HepG2 (cell line): ENCODE results near the gene MFSD2B. TPM values are rescaled to one million over a fixed set of nuclear protein-coding genes. Genes with fewer than 3 reads are reported as not detected.

Experiments
- ARID5B ChIP-seq: IDR thresholded peaks from 2 replicates; pipeline ENCODE4 v1.4.0; 2020; ENCODE audit warnings: mild to moderate bottlenecking, missing genetic modification reagents
- EP300 ChIP-seq, 3 experiments: sonication (generic) in 1 of 3; formaldehyde crosslinking in 1 of 3; IDR thresholded peaks; 2 replicates each; pipeline versions ENCODE4 v1.5.1 to v1.6.1; 2011 to 2020; ENCODE audit warnings: low read depth in 2 of 3, low read length in 2 of 3, borderline replicate concordance in 1 of 3, improper control_type of control experiment in 1 of 3, mild to moderate bottlenecking in 1 of 3, missing genetic modification reagents in 1 of 3, moderate library complexity in 1 of 3
- HNRNPL ChIP-seq: fragments of 200-400 bp; formaldehyde crosslinking; IDR thresholded peaks from 2 replicates; pipeline ENCODE4 v1.6.1; 2017; ENCODE audit warnings: mild to moderate bottlenecking, low read depth, low read length
- NR2F6 ChIP-seq, 2 experiments: IDR thresholded peaks; 2 replicates each; pipeline ENCODE4 v1.6.1; 2016; ENCODE audit warnings: antibody characterized with exemption in 1 of 2, mild to moderate bottlenecking in 1 of 2
- PHF8 ChIP-seq: sonication (generic); formaldehyde crosslinking; IDR thresholded peaks from 2 replicates; pipeline ENCODE4 v1.5.0; 2020; ENCODE audit warnings: missing genetic modification reagents
- PLRG1 ChIP-seq: fragments of 450-650 bp; conservative IDR thresholded peaks from 2 replicates; pipeline ENCODE4 v1.6.1; 2016
- SIX4 ChIP-seq: sonication (generic); formaldehyde crosslinking; IDR thresholded peaks from 2 replicates; pipeline ENCODE4 v1.4.0; 2020; ENCODE audit warnings: missing genetic modification reagents
- SMYD3 ChIP-seq: sonication (generic); formaldehyde crosslinking; IDR thresholded peaks from 2 replicates; pipeline ENCODE4 v1.8.1; 2023; ENCODE audit warnings: mild to moderate bottlenecking, missing genetic modification reagents
- SRSF9 ChIP-seq: fragments of 200-400 bp; formaldehyde crosslinking; IDR thresholded peaks from 2 replicates; pipeline ENCODE4 v1.6.1; 2018; ENCODE audit warnings: borderline replicate concordance, mild to moderate bottlenecking, low read depth, low read length; ENCODE audit not compliant: insufficient read depth, poor library complexity, severe bottlenecking
- TFE3 ChIP-seq: IDR thresholded peaks from 2 replicates; pipeline ENCODE4 v1.6.1; 2016
- ZFP1 ChIP-seq: IDR thresholded peaks from 2 replicates; pipeline ENCODE4 v1.6.1; 2016
- ZNF121 ChIP-seq: sonication (generic); formaldehyde crosslinking; IDR thresholded peaks from 2 replicates; pipeline ENCODE4 v1.5.0; 2020; ENCODE audit warnings: mild to moderate bottlenecking, missing genetic modification reagents
- ZNF142 ChIP-seq: sonication (generic); formaldehyde crosslinking; IDR thresholded peaks from 2 replicates; pipeline ENCODE4 v1.4.0; 2020; ENCODE audit warnings: missing genetic modification reagents
- ZNF326 ChIP-seq: sonication (generic); formaldehyde crosslinking; IDR thresholded peaks from 2 replicates; pipeline ENCODE4 v1.4.0; 2020; ENCODE audit warnings: missing genetic modification reagents, borderline replicate concordance
- ZNF674 ChIP-seq: sonication (generic); formaldehyde crosslinking; IDR thresholded peaks from 2 replicates; pipeline ENCODE4 v1.5.0; 2020; ENCODE audit warnings: low read depth, mild to moderate bottlenecking, missing genetic modification reagents
- ZSCAN21 ChIP-seq: sonication (generic); formaldehyde crosslinking; IDR thresholded peaks from 2 replicates; pipeline ENCODE4 v1.8.0; 2022; ENCODE audit warnings: mild to moderate bottlenecking, missing genetic modification reagents, moderate library complexity, borderline replicate concordance
- polyA plus RNA-seq, 8 experiments: library from polyadenylated mRNA; depleted of rRNA in 3 of 8; stranded (reverse) in 7 of 8; unstranded in 1 of 8; fragments of >200 nt; fragmentation: Illumina TruSeq in 4 of 8; extraction: Trizol in 4 of 8; gene quantifications; 2 replicates each; pipeline versions ENCODE4 v1.2.1 to v1.2.3, GENCODE V29; 2011 to 2016; ENCODE audit warnings: low read depth in 4 of 8, missing spikeins in 1 of 8, mixed read lengths in 1 of 8; ENCODE audit not compliant: insufficient read depth in 1 of 8
- total RNA-seq, 5 experiments: library from RNA; depleted of rRNA; stranded (reverse); fragments of >200 nt; fragmentation: Illumina TruSeq; extraction: Trizol; gene quantifications; 2 replicates each; pipeline ENCODE4 v1.2.3, GENCODE V29; 2016; ENCODE audit warnings: low read depth in 1 of 5

The MFSD2B gene
- total and polyA plus RNA-seq, 2 of the 13 experiments (the other 11 are each of a cell fraction or from before 2014, with no cell fraction given): 0.21 to 0.93 TPM

GRCh38 chr2:24050041-24050979 lies 40.4 kb downstream of the MFSD2B start (continued):
- no peak for TF ChIP-seq ZNF121 (CRISPR knock-in tag)
- TF ChIP-seq ZSCAN21 (CRISPR knock-in tag): peak; percentile 54; the same call in 1 of the 2 replicates
- TF ChIP-seq SRSF9: no peak
- no peak for TF ChIP-seq EP300 (IDR thresholded peaks at IDR 0.05; ENCODE audit: low read depth in 2 of 2, low read length in 2 of 2)
- no peak for TF ChIP-seq EP300 (CRISPR knock-in tag; IDR thresholded peaks at IDR 0.05; ENCODE audit: borderline replicate concordance)
- no peak for TF ChIP-seq PLRG1
- no peak for TF ChIP-seq TFE3 (CRISPR knock-in tag)
- TF ChIP-seq SMYD3 (CRISPR knock-in tag): no peak
- no peak for TF ChIP-seq NR2F6 (IDR thresholded peaks at IDR 0.05)
- TF ChIP-seq NR2F6 (CRISPR knock-in tag; IDR thresholded peaks at IDR 0.05): no peak
- no peak for TF ChIP-seq ZNF142
- TF ChIP-seq PHF8 (CRISPR knock-in tag): peak; percentile 41
- TF ChIP-seq ZNF326: no peak
- TF ChIP-seq ARID5B (CRISPR knock-in tag): peak; percentile 15; the same call in 1 of the 2 replicates
- TF ChIP-seq ZFP1 (CRISPR knock-in tag): no peak
- no peak for TF ChIP-seq SIX4 (CRISPR knock-in tag)
- no peak for TF ChIP-seq HNRNPL
- no peak for TF ChIP-seq ZNF674
